SK-N-SH (cell line): ENCODE data around the gene FAM219B. TPM values are rescaled to one million over a fixed set of nuclear protein-coding genes. Genes with fewer than 3 reads are reported as not detected.

Experiments
- CTCF ChIA-PET: fragments of 300-600, 350-600 bp; formaldehyde crosslinking; extraction: SDS; loops from one replicate; lab custom pipeline; 2021; lab: Yijun Ruan, JAX
- POLR2A ChIA-PET: fragments of 350-600 bp; sonication (Branson Sonifier 250); formaldehyde crosslinking; extraction: SDS; loops from one replicate; lab custom pipeline; 2020; ENCODE audit warnings: antibody characterized with exemption, inconsistent platforms; lab: Yijun Ruan, JAX
- DNase-seq: peaks from one replicate; pipeline ENCODE4 v3.0.0; 2012
- H2AFZ ChIP-seq: fragments of 200-600 bp; sonication (generic); 2 replicates; pipeline ENCODE4 v1.8.1; 2016; ENCODE audit warnings: antibody characterized with exemption, mild to moderate bottlenecking, low read depth
- H3F3A ChIP-seq: fragments of 200-600 bp; sonication (generic); replicated peaks from 2 replicates; pipeline ENCODE3; 2016; ENCODE audit warnings: antibody characterized with exemption, mild to moderate bottlenecking; ENCODE audit not compliant: insufficient read depth
- H3K27ac ChIP-seq, 2 experiments: fragments of 200-500 bp in 1 of 2; fragments of 200-600 bp in 1 of 2; sonication (Bioruptor generic) in 1 of 2; sonication (generic), shearing (Covaris generic) in 1 of 2; 2 replicates each; pipeline versions ENCODE4 v1.5.1 to v1.6.1; 2014 to 2016; ENCODE audit warnings: low read depth in 2 of 2, inconsistent platforms in 1 of 2, low read length in 1 of 2, mild to moderate bottlenecking in 1 of 2, mixed read lengths in 1 of 2
- H3K27me3 ChIP-seq: fragments of 200-600 bp; sonication (generic), shearing (Covaris generic); 2 replicates; pipeline ENCODE4 v1.6.1; 2016; ENCODE audit warnings: mixed run types; ENCODE audit not compliant: insufficient read depth
- H3K36me3 ChIP-seq, 2 experiments: fragments of 200-500 bp in 1 of 2; fragments of 200-600 bp in 1 of 2; sonication (Bioruptor generic) in 1 of 2; sonication (generic) in 1 of 2; replicated peaks in 1 of 2; 2 replicates each; pipeline versions ENCODE3 to v1.5.1; 2014 to 2016; ENCODE audit warnings: low read length in 1 of 2, mild to moderate bottlenecking in 1 of 2; ENCODE audit not compliant: insufficient read depth in 2 of 2, control insufficient read depth in 1 of 2
- H3K4me1 ChIP-seq, 2 experiments: fragments of 200-500 bp in 1 of 2; fragments of 200-600 bp in 1 of 2; sonication (Bioruptor generic) in 1 of 2; sonication (generic), shearing (Covaris generic) in 1 of 2; 2 replicates each; pipeline versions ENCODE4 v1.5.1 to v1.6.1; 2014 to 2016; ENCODE audit warnings: low read depth in 1 of 2, low read length in 1 of 2, mixed run types in 1 of 2; ENCODE audit not compliant: insufficient read depth in 2 of 2, control insufficient read depth in 1 of 2
- H3K4me2 ChIP-seq: fragments of 200-600 bp; sonication (generic), shearing (Covaris generic); 2 replicates; pipeline ENCODE4 v1.6.1; 2017; ENCODE audit warnings: mixed run types
- H3K4me3 ChIP-seq, 2 experiments: fragments of 200-500 bp in 1 of 2; fragments of 200-600 bp in 1 of 2; sonication (Bioruptor generic) in 1 of 2; sonication (generic), shearing (Covaris generic) in 1 of 2; 2 replicates each; pipeline versions ENCODE4 v1.5.1 to v1.8.1; 2014 to 2016; ENCODE audit warnings: low read depth in 2 of 2, inconsistent platforms in 1 of 2, low read length in 1 of 2, mild to moderate bottlenecking in 1 of 2, mixed read lengths in 1 of 2, moderate library complexity in 1 of 2
- H3K79me2 ChIP-seq: fragments of 200-600 bp; sonication (generic); 2 replicates; pipeline ENCODE4 v1.8.1; 2017; ENCODE audit warnings: mild to moderate bottlenecking; ENCODE audit not compliant: insufficient read depth
- H3K9ac ChIP-seq: fragments of 200-600 bp; sonication (generic); 2 replicates; pipeline ENCODE4 v1.6.1; 2017; ENCODE audit warnings: mixed run types
- H3K9me2 ChIP-seq: fragments of 200-600 bp; sonication (generic); 2 replicates; pipeline ENCODE4 v1.6.1; 2017; ENCODE audit warnings: mixed run types
- H3K9me3 ChIP-seq: fragments of 200-600 bp; sonication (generic); 2 replicates; pipeline ENCODE4 v1.6.1; 2017; ENCODE audit warnings: mixed run types, mild to moderate bottlenecking, moderate library complexity
- H4K20me1 ChIP-seq: fragments of 200-600 bp; sonication (generic); 2 replicates; pipeline ENCODE4 v1.6.1; 2017; ENCODE audit warnings: mild to moderate bottlenecking, mixed run types; ENCODE audit not compliant: insufficient read depth
- CHD2 ChIP-seq: fragments of 150-350 bp; IDR thresholded peaks from 2 replicates; pipeline ENCODE4 v1.6.1; 2018; ENCODE audit warnings: low read length; ENCODE audit not compliant: partially characterized antibody
- ELF1 ChIP-seq: IDR thresholded peaks from 2 replicates; pipeline ENCODE4 v1.4.0; 2012
- EP300 ChIP-seq, 2 experiments: IDR thresholded peaks; 2 replicates each; pipeline versions ENCODE4 v1.4.0 to v1.6.1; 2012; ENCODE audit warnings: borderline replicate concordance in 1 of 2, low read depth in 1 of 2, low read length in 1 of 2
- FOSL2 ChIP-seq: IDR thresholded peaks from 2 replicates; pipeline ENCODE4 v1.4.0; 2012; ENCODE audit warnings: low read depth, mild to moderate bottlenecking, moderate library complexity, borderline replicate concordance
- FOXM1 ChIP-seq: IDR thresholded peaks from 2 replicates; pipeline ENCODE4 v1.4.0; 2012; ENCODE audit warnings: low read depth, mild to moderate bottlenecking
- GATA2 ChIP-seq: sonication (generic); formaldehyde crosslinking; IDR thresholded peaks from 2 replicates; pipeline ENCODE4 v1.5.0; 2020; ENCODE audit warnings: mild to moderate bottlenecking, missing genetic modification reagents
- JUND ChIP-seq: IDR thresholded peaks from 2 replicates; pipeline ENCODE4 v1.4.0; 2012
- NFIC ChIP-seq: IDR thresholded peaks from 2 replicates; pipeline ENCODE4 v1.4.0; 2012; ENCODE audit warnings: borderline replicate concordance
- NRF1 ChIP-seq: IDR thresholded peaks from 2 replicates; pipeline ENCODE4 v1.6.1; 2012; ENCODE audit warnings: low read depth, mild to moderate bottlenecking, low read length
- POLR2AphosphoS5 ChIP-seq: IDR thresholded peaks from 2 replicates; pipeline ENCODE4 v1.6.1; 2012; ENCODE audit warnings: low read depth, low read length
- RFX5 ChIP-seq: IDR thresholded peaks from 2 replicates; pipeline ENCODE4 v1.6.1; 2012; ENCODE audit warnings: mild to moderate bottlenecking, improper control_type of control experiment, low read length
- SMC3 ChIP-seq: IDR thresholded peaks from 2 replicates; pipeline ENCODE4 v1.6.1; 2012; ENCODE audit warnings: low read depth, low read length, improper control_type of control experiment
- TAF1 ChIP-seq: IDR thresholded peaks from 2 replicates; pipeline ENCODE4 v1.6.1; 2012; ENCODE audit warnings: low read depth, mild to moderate bottlenecking, low read length, moderate library complexity, borderline replicate concordance
- TEAD4 ChIP-seq: IDR thresholded peaks from 2 replicates; pipeline ENCODE4 v1.4.0; 2012; ENCODE audit warnings: mild to moderate bottlenecking, borderline replicate concordance; ENCODE audit not compliant: insufficient read depth
- WGBS: methylation state at CpG from one replicate; pipeline ENCODE4 v1.1.6; 2017; ENCODE audit warnings: low lambda C conversion rate; 5-methylcytosine and 5-hydroxymethylcytosine counted together
- polyA plus RNA-seq, 3 experiments: library from polyadenylated mRNA; depleted of rRNA; stranded (reverse); fragments of >200 nt; gene quantifications; 2 replicates each; pipeline ENCODE4 v1.2.3, GENCODE V29; 2012
- TF ChIP-seq, protein P1 (sequence below): IDR thresholded peaks from 2 replicates; pipeline ENCODE4; 2012
- TF ChIP-seq, protein P2 (sequence below): fragments of 200-600 bp; sonication (generic); IDR thresholded peaks from 2 replicates; pipeline ENCODE4 v1.6.1; 2017; ENCODE audit warnings: antibody characterized with exemption, mild to moderate bottlenecking, moderate library complexity
- TF ChIP-seq, protein P3 (sequence below): IDR thresholded peaks from 2 replicates; pipeline ENCODE4 v1.4.0; 2012; ENCODE audit warnings: low read depth, borderline replicate concordance

FAM219B gene
- polyA plus RNA-seq, 1 of the 3 experiments (the other 2 are of a cell fraction): 53.0 TPM

DNA sequence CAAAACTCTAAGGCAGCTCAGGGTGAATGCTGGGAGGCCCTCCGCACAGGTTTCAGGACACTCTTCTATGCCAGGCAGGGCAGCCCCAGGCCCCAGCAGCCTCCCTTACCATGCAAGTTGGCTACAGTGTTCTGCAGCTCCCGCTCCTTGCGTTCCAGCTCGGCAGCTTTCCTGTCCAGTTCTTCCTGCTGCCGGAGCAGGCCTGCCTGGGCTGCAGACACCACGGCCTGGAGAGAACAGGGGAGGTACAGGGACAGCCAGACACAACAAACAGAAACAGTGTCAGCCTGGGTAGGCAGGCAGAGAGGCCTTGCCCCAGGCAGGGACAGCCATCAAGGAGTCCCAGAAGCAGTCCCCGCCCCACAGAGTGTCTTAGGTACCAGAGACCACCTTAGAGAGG, 54.7 kb downstream of the FAM219B start:
- DNase-seq: no peak
- no peaks in the 10 kb centered on the region for H3K9me2 ChIP-seq
- no peak for TF ChIP-seq JUND
- no peak for TF ChIP-seq NFIC
- no peak for TF ChIP-seq EP300 (IDR thresholded peaks at IDR 0.05; ENCODE audit: borderline replicate concordance in 1 of 2, low read depth in 1 of 2, low read length in 1 of 2)
- no peak for TF ChIP-seq GATA2 (CRISPR knock-in tag)
- TF ChIP-seq POLR2AphosphoS5: no peak
- no peak for TF ChIP-seq ELF1
- TF ChIP-seq RFX5: no peak
- TF ChIP-seq SMC3: no peak
- no peak for TF ChIP-seq FOXM1
- TF ChIP-seq, protein P1, sequence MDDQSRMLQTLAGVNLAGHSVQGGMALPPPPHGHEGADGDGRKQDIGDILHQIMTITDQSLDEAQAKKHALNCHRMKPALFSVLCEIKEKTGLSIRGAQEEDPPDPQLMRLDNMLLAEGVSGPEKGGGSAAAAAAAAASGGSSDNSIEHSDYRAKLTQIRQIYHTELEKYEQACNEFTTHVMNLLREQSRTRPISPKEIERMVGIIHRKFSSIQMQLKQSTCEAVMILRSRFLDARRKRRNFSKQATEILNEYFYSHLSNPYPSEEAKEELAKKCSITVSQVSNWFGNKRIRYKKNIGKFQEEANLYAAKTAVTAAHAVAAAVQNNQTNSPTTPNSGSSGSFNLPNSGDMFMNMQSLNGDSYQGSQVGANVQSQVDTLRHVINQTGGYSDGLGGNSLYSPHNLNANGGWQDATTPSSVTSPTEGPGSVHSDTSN: no peak
- no peak for TF ChIP-seq NRF1
- no peak for TF ChIP-seq FOSL2
- TF ChIP-seq, protein P2, sequence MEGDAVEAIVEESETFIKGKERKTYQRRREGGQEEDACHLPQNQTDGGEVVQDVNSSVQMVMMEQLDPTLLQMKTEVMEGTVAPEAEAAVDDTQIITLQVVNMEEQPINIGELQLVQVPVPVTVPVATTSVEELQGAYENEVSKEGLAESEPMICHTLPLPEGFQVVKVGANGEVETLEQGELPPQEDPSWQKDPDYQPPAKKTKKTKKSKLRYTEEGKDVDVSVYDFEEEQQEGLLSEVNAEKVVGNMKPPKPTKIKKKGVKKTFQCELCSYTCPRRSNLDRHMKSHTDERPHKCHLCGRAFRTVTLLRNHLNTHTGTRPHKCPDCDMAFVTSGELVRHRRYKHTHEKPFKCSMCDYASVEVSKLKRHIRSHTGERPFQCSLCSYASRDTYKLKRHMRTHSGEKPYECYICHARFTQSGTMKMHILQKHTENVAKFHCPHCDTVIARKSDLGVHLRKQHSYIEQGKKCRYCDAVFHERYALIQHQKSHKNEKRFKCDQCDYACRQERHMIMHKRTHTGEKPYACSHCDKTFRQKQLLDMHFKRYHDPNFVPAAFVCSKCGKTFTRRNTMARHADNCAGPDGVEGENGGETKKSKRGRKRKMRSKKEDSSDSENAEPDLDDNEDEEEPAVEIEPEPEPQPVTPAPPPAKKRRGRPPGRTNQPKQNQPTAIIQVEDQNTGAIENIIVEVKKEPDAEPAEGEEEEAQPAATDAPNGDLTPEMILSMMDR: no peak
- no peak for TF ChIP-seq CHD2
- no peak for TF ChIP-seq TEAD4
- no peak for TF ChIP-seq TAF1
- TF ChIP-seq, protein P3, sequence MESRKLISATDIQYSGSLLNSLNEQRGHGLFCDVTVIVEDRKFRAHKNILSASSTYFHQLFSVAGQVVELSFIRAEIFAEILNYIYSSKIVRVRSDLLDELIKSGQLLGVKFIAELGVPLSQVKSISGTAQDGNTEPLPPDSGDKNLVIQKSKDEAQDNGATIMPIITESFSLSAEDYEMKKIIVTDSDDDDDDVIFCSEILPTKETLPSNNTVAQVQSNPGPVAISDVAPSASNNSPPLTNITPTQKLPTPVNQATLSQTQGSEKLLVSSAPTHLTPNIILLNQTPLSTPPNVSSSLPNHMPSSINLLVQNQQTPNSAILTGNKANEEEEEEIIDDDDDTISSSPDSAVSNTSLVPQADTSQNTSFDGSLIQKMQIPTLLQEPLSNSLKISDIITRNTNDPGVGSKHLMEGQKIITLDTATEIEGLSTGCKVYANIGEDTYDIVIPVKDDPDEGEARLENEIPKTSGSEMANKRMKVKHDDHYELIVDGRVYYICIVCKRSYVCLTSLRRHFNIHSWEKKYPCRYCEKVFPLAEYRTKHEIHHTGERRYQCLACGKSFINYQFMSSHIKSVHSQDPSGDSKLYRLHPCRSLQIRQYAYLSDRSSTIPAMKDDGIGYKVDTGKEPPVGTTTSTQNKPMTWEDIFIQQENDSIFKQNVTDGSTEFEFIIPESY: no peak
- TF ChIP-seq, all 33 proteins: peak for 0
- ChIA-PET CTCF (interaction anchor here (1.9 to 2.9 kb wide), 3 partner anchors 9 to 217 kb away, joined by 5 to 12 read pairs (median 8); partner anchors contain the start of gene ULK3), POLR2A (interaction anchor here (0.8 kb wide), 1 partner anchor 143 kb away, joined by 3 read pairs; the partner anchor contains the start of gene SCAMP5)
- Histone ChIP-seq H4K20me1 (peaks cover 5% of the 10 kb centered on the region; the same call in 1 of the 2 replicates), H3F3A (no peaks in the 10 kb centered on the region), H3K4me2 (no peak overlapping the region), H2AFZ (no peak overlapping the region), H3K4me1 (peaks cover 0 to 7% of the 10 kb centered on the region in 2 experiments; a peak in 1 of 4 replicates), H3K27me3 (no peaks in the 10 kb centered on the region), H3K79me2 (peaks cover 17% of the 10 kb centered on the region), H3K4me3 (no peak overlapping the region), H3K36me3 (peaks cover 0 to 56% of the 10 kb centered on the region in 2 experiments), H3K9ac (no peak overlapping the region), H3K9me3 (no peaks in the 10 kb centered on the region), H3K27ac (no peak overlapping the region)
- 100% methylated on average over 2 of the region's 7 CpGs for WGBS
